Measurements from ENCODE around the gene MYCL.

The MYCL gene

DNA sequence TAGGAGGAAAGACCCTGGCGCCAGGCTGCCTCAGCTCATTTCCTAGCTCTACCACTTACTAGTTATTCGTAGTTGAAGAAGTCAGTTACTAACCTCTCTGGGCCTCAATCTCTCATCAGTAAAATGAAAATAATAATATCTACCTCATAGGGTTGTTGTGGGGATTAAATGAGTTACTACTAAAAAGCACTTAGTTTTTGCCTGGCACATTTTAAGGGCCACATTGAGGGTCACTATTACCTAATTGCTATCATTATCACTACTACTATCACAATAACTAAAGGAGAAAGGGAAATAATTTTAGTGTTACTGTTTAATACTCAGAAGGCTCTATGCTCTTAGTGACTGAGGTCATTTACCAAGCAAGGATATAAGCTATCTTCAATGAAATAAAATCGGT lies 43.4 kb downstream of the MYCL start:
- H3K4me3 ChIP-seq (ENCODE audit: low read depth in 1 of 2, low read length in 2 of 2) = no peak overlapping the region
- no peaks in the 10 kb centered on the region for H3K27me3 ChIP-seq (ENCODE audit: low read depth, low read length)
- no peaks in the 10 kb centered on the region for H3K36me3 ChIP-seq (ENCODE audit: control insufficient read depth in 1 of 2, insufficient read depth in 2 of 2, low read length in 2 of 2)
- H3K27ac ChIP-seq (ENCODE audit: low read length) = no peak overlapping the region
- H3K4me1 ChIP-seq (ENCODE audit: control insufficient read depth in 1 of 2, insufficient read depth in 2 of 2, low read length in 2 of 2) = no peaks in the 10 kb centered on the region
- no peaks in the 10 kb centered on the region for H3K9me3 ChIP-seq (ENCODE audit: control insufficient read depth in 1 of 2, low read length in 2 of 2)

DNA sequence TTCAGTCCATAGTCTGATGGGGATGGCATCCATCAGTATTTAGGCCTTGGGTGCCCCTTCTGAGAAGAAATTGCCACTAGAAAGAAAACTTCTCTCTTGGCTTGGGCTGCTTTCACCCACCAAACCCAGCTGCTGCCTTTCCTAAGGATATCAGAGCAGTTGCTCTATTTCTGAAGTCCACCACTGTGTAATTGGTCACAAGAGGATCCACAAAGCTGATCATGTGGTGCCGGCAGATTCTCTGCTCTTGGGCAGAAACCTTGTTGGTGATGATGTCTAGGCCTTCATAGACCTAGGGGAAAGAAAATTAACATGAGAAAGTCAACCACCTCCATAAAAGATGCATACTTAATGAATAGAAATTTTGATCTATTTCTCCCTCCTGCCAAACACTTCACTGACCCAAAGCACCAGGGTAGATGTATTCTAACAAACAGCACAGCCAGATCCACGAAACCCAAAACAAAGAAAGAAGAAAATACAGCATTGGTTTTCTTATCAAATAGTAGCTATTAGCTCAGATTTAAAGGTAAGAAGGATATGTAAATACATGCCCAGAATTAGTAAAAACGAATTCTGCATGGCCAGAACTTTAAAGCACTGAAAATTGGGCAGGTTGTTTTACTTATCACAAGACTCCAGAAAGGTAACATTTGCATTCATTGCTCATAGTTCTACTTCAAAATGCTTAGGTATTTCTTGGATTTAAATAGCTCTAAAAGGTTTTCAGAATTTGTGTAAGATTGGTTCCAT lies 44.4 kb downstream of the MYCL start:
- Histone ChIP-seq H3K4me1 (ENCODE audit: control insufficient read depth in 1 of 2, insufficient read depth in 2 of 2, low read length in 2 of 2) (peaks cover 0 to 2% of the 10 kb centered on the region in 2 donors), H3K27me3 (ENCODE audit: low read depth, low read length) (no peaks in the 10 kb centered on the region), H3K27ac (ENCODE audit: low read length) (no peak overlapping the region), H3K4me3 (ENCODE audit: low read depth in 1 of 2, low read length in 2 of 2) (no peak overlapping the region), H3K9me3 (ENCODE audit: control insufficient read depth in 1 of 2, low read length in 2 of 2) (no peaks in the 10 kb centered on the region), H3K36me3 (ENCODE audit: control insufficient read depth in 1 of 2, insufficient read depth in 2 of 2, low read length in 2 of 2) (no peaks in the 10 kb centered on the region)

DNA sequence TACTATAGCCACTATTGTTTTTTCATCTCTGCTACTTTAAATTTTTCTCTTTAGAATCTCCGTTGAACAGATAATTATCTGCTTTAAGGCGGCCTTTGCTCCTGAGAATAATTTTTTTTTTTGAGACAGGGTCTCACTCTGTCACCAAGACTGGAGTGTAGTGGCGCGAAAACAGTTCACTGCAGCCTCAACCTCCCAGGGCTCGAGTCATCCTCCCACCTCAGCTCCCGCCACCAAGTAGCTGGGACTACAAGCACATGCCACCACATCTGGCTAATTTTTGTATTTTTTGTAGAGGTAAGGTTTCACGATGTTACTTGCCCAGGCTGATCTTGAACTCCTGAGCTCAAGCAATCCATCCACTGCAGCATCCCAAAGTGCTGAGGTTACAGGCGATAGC lies 47.0 kb downstream of the MYCL start:
- Histone ChIP-seq H3K27me3 (ENCODE audit: low read depth, low read length) (no peaks in the 10 kb centered on the region), H3K4me1 (ENCODE audit: control insufficient read depth in 1 of 2, insufficient read depth in 2 of 2, low read length in 2 of 2) (peaks cover 0 to 4% of the 10 kb centered on the region in 2 donors), H3K36me3 (ENCODE audit: control insufficient read depth in 1 of 2, insufficient read depth in 2 of 2, low read length in 2 of 2) (no peaks in the 10 kb centered on the region), H3K27ac (ENCODE audit: low read length) (no peak overlapping the region), H3K9me3 (ENCODE audit: control insufficient read depth in 1 of 2, low read length in 2 of 2) (no peaks in the 10 kb centered on the region), H3K4me3 (ENCODE audit: low read depth in 1 of 2, low read length in 2 of 2) (no peak overlapping the region)

DNA sequence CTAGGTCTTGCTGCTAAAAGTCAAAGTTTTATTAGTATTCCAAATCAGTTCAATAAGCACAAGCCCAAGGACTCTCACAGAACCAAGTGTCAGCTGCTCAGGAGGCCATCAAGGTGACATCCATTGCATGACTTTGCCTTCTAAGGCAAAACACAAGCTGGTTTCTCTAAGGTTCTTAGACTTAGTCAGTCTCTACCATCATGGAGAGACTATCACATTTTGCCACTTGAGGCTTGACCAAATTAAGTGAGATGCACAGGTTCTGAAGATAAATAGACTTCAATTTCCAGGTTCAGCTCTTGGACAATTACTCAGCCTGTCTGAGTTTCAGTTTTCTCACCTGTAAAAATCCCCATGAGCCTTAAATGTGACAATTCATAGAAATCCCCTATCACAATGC lies 47.4 kb downstream of the MYCL start:
- no peak overlapping the region for H3K4me3 ChIP-seq (ENCODE audit: low read depth in 1 of 2, low read length in 2 of 2)
- no peaks in the 10 kb centered on the region for H3K36me3 ChIP-seq (ENCODE audit: control insufficient read depth in 1 of 2, insufficient read depth in 2 of 2, low read length in 2 of 2)
- H3K9me3 ChIP-seq (ENCODE audit: control insufficient read depth in 1 of 2, low read length in 2 of 2) = no peaks in the 10 kb centered on the region
- no peaks in the 10 kb centered on the region for H3K27me3 ChIP-seq (ENCODE audit: low read depth, low read length)
- H3K4me1 ChIP-seq (ENCODE audit: control insufficient read depth in 1 of 2, insufficient read depth in 2 of 2, low read length in 2 of 2) = peaks cover 0 to 4% of the 10 kb centered on the region in 2 donors
- no peak overlapping the region for H3K27ac ChIP-seq (ENCODE audit: low read length)

DNA sequence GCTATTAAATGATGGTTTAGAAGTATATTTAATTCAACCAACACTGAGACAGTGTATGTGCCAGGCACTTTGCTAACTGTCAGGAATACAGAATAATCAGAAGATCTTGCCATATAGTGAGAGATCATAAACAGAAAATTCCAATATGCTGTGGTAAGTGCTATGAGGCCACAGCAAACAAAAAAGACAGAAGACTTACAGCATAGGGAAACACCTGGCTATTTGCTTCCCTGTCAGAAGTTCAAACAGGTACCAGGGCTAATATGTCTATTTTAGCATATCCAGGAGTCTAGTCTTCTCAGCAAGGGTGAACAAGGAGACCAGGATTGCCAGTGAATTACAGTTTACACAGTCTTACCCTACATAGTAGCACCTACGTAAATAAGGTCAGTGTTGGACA lies 48.8 kb downstream of the MYCL start:
- peaks cover 0 to 3% of the 10 kb centered on the region in 2 donors for H3K36me3 ChIP-seq (ENCODE audit: control insufficient read depth in 1 of 2, insufficient read depth in 2 of 2, low read length in 2 of 2)

DNA sequence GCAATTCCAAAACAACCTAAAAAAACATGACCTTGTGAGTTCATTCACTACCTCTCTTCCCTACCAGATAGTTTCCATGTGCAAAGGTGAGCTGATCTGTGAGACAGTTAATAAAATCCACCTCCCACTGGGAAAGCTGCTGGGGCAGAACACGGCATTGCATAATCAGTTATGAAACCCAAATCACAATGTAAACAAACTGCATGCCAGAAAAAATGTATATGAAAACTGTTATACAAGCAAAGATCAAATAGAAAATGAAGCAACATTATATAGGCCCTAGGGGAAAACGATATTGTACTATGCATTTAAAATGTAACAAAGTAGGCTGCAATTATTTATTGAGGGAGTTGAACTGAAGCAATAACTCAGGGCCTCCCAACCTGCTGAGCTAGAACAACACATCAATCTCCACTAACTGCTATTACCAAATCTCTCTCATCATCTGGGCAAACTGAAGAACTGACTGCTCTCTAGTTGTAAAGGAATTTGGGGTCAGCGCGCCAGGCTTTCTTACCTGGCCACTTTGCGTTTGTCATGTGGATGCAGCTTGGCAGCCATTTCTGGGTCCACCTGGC lies 49.4 kb downstream of the MYCL start:
- Histone ChIP-seq H3K4me3 (ENCODE audit: low read depth in 1 of 2, low read length in 2 of 2) (no peak overlapping the region), H3K27me3 (ENCODE audit: low read depth, low read length) (no peaks in the 10 kb centered on the region), H3K27ac (ENCODE audit: low read length) (no peak overlapping the region), H3K36me3 (ENCODE audit: control insufficient read depth in 1 of 2, insufficient read depth in 2 of 2, low read length in 2 of 2) (peaks cover 0 to 9% of the 10 kb centered on the region in 2 donors), H3K4me1 (ENCODE audit: control insufficient read depth in 1 of 2, insufficient read depth in 2 of 2, low read length in 2 of 2) (peaks cover 0 to 4% of the 10 kb centered on the region in 2 donors), H3K9me3 (ENCODE audit: control insufficient read depth in 1 of 2, low read length in 2 of 2) (no peaks in the 10 kb centered on the region)

More for the DNA sequence above, 48.8 kb downstream of the MYCL start:
- H3K9me3 ChIP-seq (ENCODE audit: control insufficient read depth in 1 of 2, low read length in 2 of 2) = no peaks in the 10 kb centered on the region
- H3K4me3 ChIP-seq (ENCODE audit: low read depth in 1 of 2, low read length in 2 of 2) = no peak overlapping the region
- no peak overlapping the region for H3K27ac ChIP-seq (ENCODE audit: low read length)
- H3K27me3 ChIP-seq (ENCODE audit: low read depth, low read length) = no peaks in the 10 kb centered on the region
- peaks cover 0 to 4% of the 10 kb centered on the region in 2 donors for H3K4me1 ChIP-seq (ENCODE audit: control insufficient read depth in 1 of 2, insufficient read depth in 2 of 2, low read length in 2 of 2)

DNA sequence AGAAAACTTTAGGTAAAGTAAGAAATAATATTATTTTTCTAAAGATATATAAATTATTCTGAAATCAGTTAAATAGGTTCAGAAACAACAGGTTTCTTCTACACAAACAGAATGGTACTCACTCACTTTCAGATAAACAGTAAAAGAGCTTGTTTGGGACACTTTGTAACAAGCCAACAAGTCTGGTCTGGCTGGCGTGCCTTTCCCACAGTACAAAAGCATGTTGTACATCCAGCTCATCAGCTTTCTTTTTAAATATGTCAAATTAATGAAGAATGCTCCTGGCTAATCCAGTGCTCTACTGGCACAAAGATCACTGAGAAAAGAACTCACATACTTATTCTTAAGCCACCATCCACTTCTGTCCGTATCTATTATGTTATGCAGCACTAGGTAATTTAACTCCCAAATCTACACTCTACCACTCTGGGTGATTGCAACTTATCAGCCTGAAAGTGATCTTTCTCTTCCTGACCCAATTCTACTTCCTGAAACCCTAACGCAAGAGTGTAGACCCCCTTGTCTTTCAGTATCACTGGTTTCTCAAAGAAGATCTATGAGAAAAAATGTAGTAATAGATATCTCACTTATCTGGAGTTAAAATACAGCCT lies 51.0 kb downstream of the MYCL start:
- Histone ChIP-seq H3K9me3 (ENCODE audit: control insufficient read depth in 1 of 2, low read length in 2 of 2) (no peaks in the 10 kb centered on the region), H3K4me3 (ENCODE audit: low read depth in 1 of 2, low read length in 2 of 2) (no peak overlapping the region), H3K36me3 (ENCODE audit: control insufficient read depth in 1 of 2, insufficient read depth in 2 of 2, low read length in 2 of 2) (peaks cover 0 to 12% of the 10 kb centered on the region in 2 donors), H3K4me1 (ENCODE audit: control insufficient read depth in 1 of 2, insufficient read depth in 2 of 2, low read length in 2 of 2) (peaks cover 9 to 12% of the 10 kb centered on the region in 2 donors), H3K27me3 (ENCODE audit: low read depth, low read length) (no peaks in the 10 kb centered on the region), H3K27ac (ENCODE audit: low read length) (no peak overlapping the region)

DNA sequence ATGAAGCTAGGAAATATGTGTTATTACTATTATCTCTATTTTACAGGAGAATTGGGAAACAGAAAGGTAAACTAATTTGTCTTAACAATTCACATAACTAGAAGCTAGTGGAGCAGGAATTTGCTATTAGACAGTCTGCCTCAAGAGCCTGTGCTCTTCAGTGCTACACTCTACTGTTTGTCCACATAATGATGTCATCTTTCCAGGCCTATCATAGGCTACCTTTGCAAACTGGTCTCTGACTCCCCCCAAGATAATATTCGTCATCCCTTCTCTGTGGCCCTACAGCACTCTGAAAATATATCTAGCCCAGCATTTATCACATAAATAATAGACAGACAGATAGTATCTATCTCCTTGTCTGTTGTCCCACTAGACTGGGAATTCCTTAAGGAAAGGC lies 52.5 kb downstream of the MYCL start:
- H3K27ac ChIP-seq (ENCODE audit: low read length) = no peak overlapping the region
- peaks cover 16 to 19% of the 10 kb centered on the region in 2 donors for H3K4me1 ChIP-seq (ENCODE audit: control insufficient read depth in 1 of 2, insufficient read depth in 2 of 2, low read length in 2 of 2)
- no peaks in the 10 kb centered on the region for H3K9me3 ChIP-seq (ENCODE audit: control insufficient read depth in 1 of 2, low read length in 2 of 2)
- H3K4me3 ChIP-seq (ENCODE audit: low read depth in 1 of 2, low read length in 2 of 2) = no peak overlapping the region
- peaks cover 5 to 12% of the 10 kb centered on the region in 2 donors for H3K36me3 ChIP-seq (ENCODE audit: control insufficient read depth in 1 of 2, insufficient read depth in 2 of 2, low read length in 2 of 2)
- no peaks in the 10 kb centered on the region for H3K27me3 ChIP-seq (ENCODE audit: low read depth, low read length)

DNA sequence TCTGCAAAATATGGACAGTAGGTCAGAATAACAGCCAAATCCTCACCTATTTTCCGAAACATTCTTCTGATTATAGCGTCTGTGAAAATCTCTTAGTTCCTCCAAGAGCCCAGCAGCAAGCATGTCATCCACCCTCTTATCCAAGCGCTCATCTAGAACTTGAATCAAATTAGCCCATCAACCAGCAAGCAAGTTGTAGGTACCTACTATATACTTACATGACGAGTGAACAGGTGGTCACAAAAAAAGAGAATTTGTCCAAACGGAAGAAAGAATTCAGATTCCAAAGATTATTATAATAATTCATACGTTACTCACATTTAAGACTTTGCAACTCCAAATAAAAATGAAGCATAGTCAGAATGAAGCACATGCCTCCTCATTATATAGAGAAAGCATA lies 53.8 kb downstream of the MYCL start:
- Histone ChIP-seq H3K9me3 (ENCODE audit: control insufficient read depth in 1 of 2, low read length in 2 of 2) (no peaks in the 10 kb centered on the region), H3K27ac (ENCODE audit: low read length) (no peak overlapping the region), H3K4me1 (ENCODE audit: control insufficient read depth in 1 of 2, insufficient read depth in 2 of 2, low read length in 2 of 2) (peaks cover 16 to 19% of the 10 kb centered on the region in 2 donors), H3K36me3 (ENCODE audit: control insufficient read depth in 1 of 2, insufficient read depth in 2 of 2, low read length in 2 of 2) (peaks cover 18 to 24% of the 10 kb centered on the region in 2 donors), H3K4me3 (ENCODE audit: low read depth in 1 of 2, low read length in 2 of 2) (no peak overlapping the region), H3K27me3 (ENCODE audit: low read depth, low read length) (no peaks in the 10 kb centered on the region)

DNA sequence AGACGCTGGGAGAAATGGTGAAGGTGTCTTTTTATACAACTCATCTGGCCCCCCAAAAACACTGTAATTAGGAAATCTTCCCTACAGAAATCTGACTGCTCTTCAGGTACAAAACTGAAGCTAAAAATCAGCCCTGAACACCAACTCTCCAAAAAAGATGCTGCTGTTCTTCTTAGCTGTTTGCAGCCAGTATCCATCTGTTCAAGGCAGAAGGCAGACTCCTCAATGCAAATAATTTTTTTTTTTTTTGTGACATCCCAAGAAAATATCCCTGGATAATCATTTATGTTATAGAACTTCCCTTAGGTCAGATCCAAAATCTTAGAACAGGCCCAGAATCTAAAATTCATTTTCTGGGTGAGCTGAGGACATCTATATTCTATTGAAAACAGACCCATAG lies 54.9 kb downstream of the MYCL start:
- Histone ChIP-seq H3K9me3 (ENCODE audit: control insufficient read depth in 1 of 2, low read length in 2 of 2) (no peaks in the 10 kb centered on the region), H3K36me3 (ENCODE audit: control insufficient read depth in 1 of 2, insufficient read depth in 2 of 2, low read length in 2 of 2) (peaks cover 26 to 33% of the 10 kb centered on the region in 2 donors), H3K27me3 (ENCODE audit: low read depth, low read length) (no peaks in the 10 kb centered on the region), H3K4me3 (ENCODE audit: low read depth in 1 of 2, low read length in 2 of 2) (no peak overlapping the region), H3K4me1 (ENCODE audit: control insufficient read depth in 1 of 2, insufficient read depth in 2 of 2, low read length in 2 of 2) (peaks cover 15 to 16% of the 10 kb centered on the region in 2 donors), H3K27ac (ENCODE audit: low read length) (no peak overlapping the region)

All from muscle layer of duodenum (tissue), 2 donors.